Astrocyte (in vitro differentiated cells and primary cell): ENCODE measurements around the gene LRRC7. TPM values are rescaled to one million over a fixed set of nuclear protein-coding genes. Genes with fewer than 3 reads are reported as not detected.

Experiments
- DNase-seq: peaks from one replicate; pipeline ENCODE4 v3.0.0-alpha.2; 2010; ENCODE audit warnings: low read depth
- FAIRE-seq: peaks from 2 replicates; lab custom pipeline; 2011; peaks lifted over from hg19 to GRCh38; lab: Jason Lieb, UNC
- H2AFZ ChIP-seq: 2 replicates; pipeline ENCODE4 v1.6.0; 2012; ENCODE audit warnings: low read depth, low read length, inconsistent platforms
- H3K27ac ChIP-seq: 2 replicates; pipeline ENCODE4 v1.5.1; 2011; ENCODE audit warnings: low read depth, low read length, inconsistent platforms
- H3K27me3 ChIP-seq: 2 replicates; pipeline ENCODE4 v1.6.0; 2011; ENCODE audit warnings: low read length, inconsistent platforms; ENCODE audit not compliant: insufficient read depth
- H3K36me3 ChIP-seq: 2 replicates; pipeline ENCODE4 v1.5.1; 2011; ENCODE audit warnings: low read length, inconsistent platforms; ENCODE audit not compliant: insufficient read depth
- H3K4me1 ChIP-seq: 2 replicates; pipeline ENCODE4 v1.5.1; 2011; ENCODE audit warnings: low read length, inconsistent platforms; ENCODE audit not compliant: insufficient read depth
- H3K4me2 ChIP-seq: 2 replicates; pipeline ENCODE4 v1.6.0; 2012; ENCODE audit warnings: low read length, inconsistent platforms
- H3K4me3 ChIP-seq: 2 replicates; pipeline ENCODE4 v1.5.1; 2011; ENCODE audit warnings: low read depth, mild to moderate bottlenecking, low read length, inconsistent platforms; ENCODE audit not compliant: insufficient read depth
- H3K79me2 ChIP-seq: 2 replicates; pipeline ENCODE4 v1.6.0; 2012; ENCODE audit warnings: mild to moderate bottlenecking, low read length, inconsistent platforms; ENCODE audit not compliant: insufficient read depth
- H3K9ac ChIP-seq: 2 replicates; pipeline ENCODE4 v1.6.0; 2012; ENCODE audit warnings: mild to moderate bottlenecking, low read length, inconsistent platforms
- H3K9me3 ChIP-seq: 2 replicates; pipeline ENCODE4 v1.5.1; 2012; ENCODE audit warnings: low read depth, mild to moderate bottlenecking, low read length, inconsistent platforms; ENCODE audit not compliant: insufficient read depth
- H4K20me1 ChIP-seq: 2 replicates; pipeline ENCODE4 v1.6.0; 2012; ENCODE audit warnings: low read length, inconsistent platforms; ENCODE audit not compliant: insufficient read depth
- H3K27ac Mint-ChIP-seq: one replicate; pipeline ENCODE4 v1.8.0; 2021; ENCODE audit warnings: mild to moderate bottlenecking, mixed read lengths; ENCODE audit not compliant: unreplicated experiment
- H3K27me3 Mint-ChIP-seq: one replicate; pipeline ENCODE4 v1.8.0; 2021; ENCODE audit warnings: low read depth, mixed read lengths; ENCODE audit not compliant: unreplicated experiment
- H3K36me3 Mint-ChIP-seq: one replicate; pipeline ENCODE4 v1.8.0; 2021; ENCODE audit warnings: low read depth, mixed read lengths; ENCODE audit not compliant: unreplicated experiment
- H3K4me1 Mint-ChIP-seq: one replicate; pipeline ENCODE4 v1.8.0; 2021; ENCODE audit warnings: low read depth, mixed read lengths; ENCODE audit not compliant: unreplicated experiment
- H3K4me3 Mint-ChIP-seq: one replicate; pipeline ENCODE4 v1.8.0; 2021; ENCODE audit warnings: mild to moderate bottlenecking, moderate library complexity, mixed read lengths; ENCODE audit not compliant: unreplicated experiment
- H3K9me3 Mint-ChIP-seq: one replicate; pipeline ENCODE4 v1.8.0; 2021; ENCODE audit warnings: mild to moderate bottlenecking, mixed read lengths; ENCODE audit not compliant: unreplicated experiment
- EZH2 ChIP-seq: IDR thresholded peaks from 2 replicates; pipeline ENCODE4 v1.6.1; 2012; ENCODE audit warnings: mild to moderate bottlenecking, low read length, inconsistent platforms; ENCODE audit not compliant: insufficient read depth
- total RNA-seq: library from RNA; stranded (reverse); gene quantifications from 2 replicates; pipeline ENCODE4 v1.2.1, GENCODE V29; 2021
- TF ChIP-seq, protein P1 (sequence below): IDR thresholded peaks from 2 replicates; pipeline ENCODE4 v1.5.1; 2011; ENCODE audit warnings: low read depth, mild to moderate bottlenecking, inconsistent platforms, low read length, moderate library complexity; ENCODE audit not compliant: insufficient read depth

The LRRC7 gene
- total RNA-seq, 1 donor from 2014 or later: 0.27 TPM

DNA sequence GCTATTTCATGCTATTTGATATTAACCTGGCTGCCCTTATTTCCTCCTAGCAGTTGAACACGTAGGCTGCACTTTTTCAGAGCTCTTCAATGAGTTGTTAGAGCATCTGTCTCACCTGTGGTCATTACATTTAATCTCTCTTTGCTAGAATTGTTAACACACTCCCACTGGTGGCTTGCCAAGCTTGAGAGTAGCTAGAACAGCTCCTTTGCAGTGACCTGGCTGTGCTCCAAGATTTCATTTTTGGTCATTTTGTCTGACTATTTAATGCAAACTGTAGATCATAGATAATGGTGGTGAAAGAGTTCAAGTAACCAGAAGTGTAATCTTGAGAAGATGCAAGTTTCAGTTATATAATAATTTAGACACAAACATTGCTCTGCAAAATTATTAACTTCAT is 105.6 kb downstream of the LRRC7 start:
- Histone ChIP-seq H3K36me3 (no peaks in the 10 kb centered on the region), H3K4me2 (no peak overlapping the region), H3K4me3 (no peak overlapping the region), H3K9ac (no peak overlapping the region), H3K79me2 (no peaks in the 10 kb centered on the region), H3K9me3 (no peaks in the 10 kb centered on the region), H3K27me3 (no peaks in the 10 kb centered on the region), H4K20me1 (no peaks in the 10 kb centered on the region), H3K4me1 (no peaks in the 10 kb centered on the region), H2AFZ (no peak overlapping the region), H3K27ac (no peak overlapping the region)
- H3K4me1 Mint-ChIP-seq: no peaks in the 10 kb centered on the region
- FAIRE-seq (no peak), DNase-seq (no peak)
- peaks cover 3% of the 10 kb centered on the region for H3K9me3 Mint-ChIP-seq
- H3K27me3 Mint-ChIP-seq: no peaks in the 10 kb centered on the region
- no peaks in the 10 kb centered on the region for H3K36me3 Mint-ChIP-seq
- no peak overlapping the region for H3K4me3 Mint-ChIP-seq
- H3K27ac Mint-ChIP-seq: no peak overlapping the region
- no peak for TF ChIP-seq EZH2
- TF ChIP-seq, protein P1, sequence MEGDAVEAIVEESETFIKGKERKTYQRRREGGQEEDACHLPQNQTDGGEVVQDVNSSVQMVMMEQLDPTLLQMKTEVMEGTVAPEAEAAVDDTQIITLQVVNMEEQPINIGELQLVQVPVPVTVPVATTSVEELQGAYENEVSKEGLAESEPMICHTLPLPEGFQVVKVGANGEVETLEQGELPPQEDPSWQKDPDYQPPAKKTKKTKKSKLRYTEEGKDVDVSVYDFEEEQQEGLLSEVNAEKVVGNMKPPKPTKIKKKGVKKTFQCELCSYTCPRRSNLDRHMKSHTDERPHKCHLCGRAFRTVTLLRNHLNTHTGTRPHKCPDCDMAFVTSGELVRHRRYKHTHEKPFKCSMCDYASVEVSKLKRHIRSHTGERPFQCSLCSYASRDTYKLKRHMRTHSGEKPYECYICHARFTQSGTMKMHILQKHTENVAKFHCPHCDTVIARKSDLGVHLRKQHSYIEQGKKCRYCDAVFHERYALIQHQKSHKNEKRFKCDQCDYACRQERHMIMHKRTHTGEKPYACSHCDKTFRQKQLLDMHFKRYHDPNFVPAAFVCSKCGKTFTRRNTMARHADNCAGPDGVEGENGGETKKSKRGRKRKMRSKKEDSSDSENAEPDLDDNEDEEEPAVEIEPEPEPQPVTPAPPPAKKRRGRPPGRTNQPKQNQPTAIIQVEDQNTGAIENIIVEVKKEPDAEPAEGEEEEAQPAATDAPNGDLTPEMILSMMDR: no peak

GRCh38 chr1:69679965-69680364 is 112.2 kb downstream of the LRRC7 start:
- TF ChIP-seq, protein P1: no peak
- TF ChIP-seq EZH2: no peak
- Mint-ChIP-seq H3K36me3 (no peaks in the 10 kb centered on the region), H3K4me3 (no peak overlapping the region), H3K27me3 (no peaks in the 10 kb centered on the region), H3K4me1 (peaks cover 6% of the 10 kb centered on the region), H3K27ac (no peak overlapping the region), H3K9me3 (no peaks in the 10 kb centered on the region)
- Histone ChIP-seq H3K27me3 (no peaks in the 10 kb centered on the region), H2AFZ (no peak overlapping the region), H3K4me2 (no peak overlapping the region), H4K20me1 (no peaks in the 10 kb centered on the region), H3K9me3 (no peaks in the 10 kb centered on the region), H3K9ac (no peak overlapping the region), H3K27ac (no peak overlapping the region), H3K4me1 (no peaks in the 10 kb centered on the region), H3K4me3 (no peak overlapping the region), H3K79me2 (no peaks in the 10 kb centered on the region), H3K36me3 (no peaks in the 10 kb centered on the region)
- no peak for DNase-seq
- no peak for FAIRE-seq

GRCh38 chr1:69686367-69686984 is 118.8 kb downstream of the LRRC7 start:
- H3K4me1 ChIP-seq: no peaks in the 10 kb centered on the region
- Mint-ChIP-seq H3K9me3 (no peaks in the 10 kb centered on the region), H3K27ac (no peak overlapping the region), H3K4me3 (no peak overlapping the region), H3K27me3 (no peaks in the 10 kb centered on the region), H3K36me3 (no peaks in the 10 kb centered on the region), H3K4me1 (peaks cover 10% of the 10 kb centered on the region)
- H3K9ac ChIP-seq: no peak overlapping the region
- H3K4me3 ChIP-seq: no peak overlapping the region
- no peak for DNase-seq
- no peaks in the 10 kb centered on the region for H3K9me3 ChIP-seq
- H3K79me2 ChIP-seq: no peaks in the 10 kb centered on the region
- FAIRE-seq: no peak
- H4K20me1 ChIP-seq: no peaks in the 10 kb centered on the region
- no peaks in the 10 kb centered on the region for H3K36me3 ChIP-seq
- no peak for TF ChIP-seq EZH2
- TF ChIP-seq, protein P1: no peak
- H3K4me2 ChIP-seq: no peak overlapping the region
- no peak overlapping the region for H3K27ac ChIP-seq
- no peak overlapping the region for H2AFZ ChIP-seq
- H3K27me3 ChIP-seq: no peaks in the 10 kb centered on the region
